HFF-Myc (cell line): ENCODE results near the gene IL17RD.

Experiments used
- DNase-seq: peaks from one replicate; pipeline ENCODE4 v3.0.0-alpha.2; 2011; ENCODE audit warnings: low read depth; ENCODE audit errors: extremely low read depth
- H3K4me3 ChIP-seq: replicated peaks from 2 replicates; pipeline ENCODE4 v1.5.1; 2011; ENCODE audit warnings: low read depth, mild to moderate bottlenecking, control low read depth, low read length
- CTCF ChIP-seq: IDR thresholded peaks from 2 replicates; pipeline ENCODE4 v1.5.1; 2012; ENCODE audit warnings: mild to moderate bottlenecking, low read depth, low read length, control low read depth; ENCODE audit errors: missing control alignments

Gene IL17RD

GRCh38 chr3:57081173-57081572 is 84.0 kb downstream of the IL17RD start:
- TF ChIP-seq CTCF: no peak
- no peak for DNase-seq
- no peak overlapping the region for H3K4me3 ChIP-seq

- H3K4me3 ChIP-seq: no peak overlapping the region
- no peak for DNase-seq
- no peak for TF ChIP-seq CTCF
These were observed 85.0 kb downstream of the IL17RD start for GRCh38 chr3:57080171-57080570.

- TF ChIP-seq CTCF: no peak
- DNase-seq: no peak
- peak overlapping the region; percentile 64 for H3K4me3 ChIP-seq
These were observed 85.7 kb downstream of the IL17RD start for GRCh38 chr3:57079474-57079831.

- peak overlapping the region; percentile 64 for H3K4me3 ChIP-seq
- no peak for TF ChIP-seq CTCF
- no peak for DNase-seq
These were observed 86.3 kb downstream of the IL17RD start for GRCh38 chr3:57078635-57079473.

GRCh38 chr3:57078344-57078634 is 86.9 kb downstream of the IL17RD start:
- H3K4me3 ChIP-seq: peak overlapping the region; percentile 64
- no peak for TF ChIP-seq CTCF
- no peak for DNase-seq

- no peak for TF ChIP-seq CTCF
- H3K4me3 ChIP-seq: peak overlapping the region; percentile 64
- no peak for DNase-seq
These were observed 87.4 kb downstream of the IL17RD start for GRCh38 chr3:57077630-57078343.
